NCI-H82 treated with DMSO at 0.1 percent for 48 hours (cell line): ENCODE data around the gene VPS33B.

Experiments used
- DNase-seq: peaks from one replicate; lab custom pipeline; 2025; ENCODE audit not compliant: unreplicated experiment; lab: John Stamatoyannopoulos, UW

The VPS33B gene

GRCh38 chr15:90953947-90954711, 68.3 kb downstream of the VPS33B start:
- no peak for DNase-seq

- DNase-seq: no peak
Measured at GRCh38 chr15:90952901-90953677, 69.3 kb downstream of the VPS33B start.

DNA sequence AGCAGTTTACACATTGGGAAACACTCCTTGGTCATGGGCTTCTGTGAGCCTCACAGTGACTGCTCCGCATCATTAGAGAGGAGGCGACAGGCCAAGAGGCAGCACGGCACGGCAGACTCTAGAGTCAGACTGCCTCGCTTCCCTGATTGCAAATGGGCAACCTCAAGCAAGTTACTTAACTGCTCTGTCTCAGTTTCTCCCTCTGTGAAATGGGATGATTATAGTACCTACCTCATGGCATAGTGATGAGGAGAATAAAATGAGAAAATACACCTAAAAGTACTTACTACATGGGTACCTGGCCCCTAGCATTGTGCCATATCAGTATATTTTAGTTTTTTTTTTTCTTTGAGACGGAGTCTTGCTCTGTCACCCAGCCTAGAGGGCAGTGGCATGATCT, 71.7 kb downstream of the VPS33B start:
- DNase-seq: no peak

- no peak for DNase-seq
Measured at GRCh38 chr15:90949979-90950675, 72.3 kb downstream of the VPS33B start.
